GM12891 (cell line): ENCODE data around the gene TTC7B.

Experiments
- PAX5 ChIP-seq: IDR thresholded peaks from 2 replicates; pipeline ENCODE4 v1.6.1; 2011; ENCODE audit warnings: low read length, moderate library complexity, mild to moderate bottlenecking; ENCODE audit not compliant: insufficient read depth, severe bottlenecking
- POLR2A ChIP-seq: IDR thresholded peaks from 2 replicates; pipeline ENCODE4 v1.6.1; 2011; ENCODE audit warnings: low read depth, low read length, control low read depth
- POLR2AphosphoS5 ChIP-seq: IDR thresholded peaks from 2 replicates; pipeline ENCODE4 v1.6.1; 2011; ENCODE audit warnings: low read depth, low read length, control low read depth

DNA sequence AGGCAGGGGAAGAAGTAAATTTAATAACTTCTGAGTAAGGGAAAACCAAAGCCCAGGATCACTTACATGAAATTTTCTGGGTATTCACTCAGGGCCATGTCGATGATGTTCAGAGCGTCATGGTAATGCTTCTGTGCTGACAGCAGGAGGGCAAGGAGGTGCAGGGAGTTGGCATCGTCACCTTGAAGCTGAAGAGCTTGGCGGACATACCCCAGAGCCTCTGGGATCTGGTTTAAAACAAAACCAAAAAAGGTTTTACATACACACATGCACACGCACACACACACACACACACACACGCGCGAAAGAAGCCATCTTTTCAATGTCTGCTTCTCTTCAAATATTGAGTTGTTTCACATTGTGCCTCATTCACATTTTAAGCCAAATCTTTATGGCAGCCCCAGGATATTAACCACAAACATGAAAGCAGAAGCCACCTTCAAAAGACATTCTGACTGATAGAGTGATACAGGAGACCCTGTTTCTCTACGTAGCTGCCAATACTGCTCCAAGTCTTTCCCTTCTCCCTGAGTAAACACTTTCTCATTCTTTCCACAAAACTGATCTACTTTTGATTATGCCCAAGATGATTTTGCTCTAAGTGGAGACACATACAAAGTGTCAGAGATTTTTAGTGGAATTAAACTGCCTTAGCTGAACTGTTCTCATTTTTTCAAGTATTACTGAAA is 172.1 kb downstream of the TTC7B start:
- TF ChIP-seq POLR2AphosphoS5 (no peak), POLR2A (no peak), PAX5 (no peak)
